H1 (cell line): ENCODE data around the gene USP10. TPM values are rescaled to one million over a fixed set of nuclear protein-coding genes. Genes with fewer than 3 reads are reported as not detected.

Source experiments
- CTCF ChIA-PET: fragments of 300-600 bp; sonication (Branson Sonifier 250); formaldehyde crosslinking; loops from one replicate; lab custom pipeline; 2021; ENCODE audit not compliant: partially characterized antibody; lab: Charles Lee
- POLR2A ChIA-PET: fragments of 300-600 bp; sonication (Branson Sonifier 250); formaldehyde crosslinking; loops from one replicate; lab custom pipeline; 2021; ENCODE audit warnings: inconsistent platforms; ENCODE audit not compliant: partially characterized antibody; lab: Charles Lee
- DNase-seq, 2 experiments: peaks; one replicate each; pipeline versions ENCODE4 v3.0.0 to v3.0.0-alpha.2; 2010 to 2022; ENCODE audit warnings: low spot score in 2 of 2, low read depth in 1 of 2, mixed read lengths in 1 of 2
- FAIRE-seq: peaks from 2 replicates; lab custom pipeline; 2011; peaks lifted over from hg19 to GRCh38; lab: Jason Lieb, UNC
- H2AFZ ChIP-seq: 2 replicates; pipeline ENCODE4 v1.8.1; 2012; ENCODE audit warnings: low read length, inconsistent platforms
- H2AK5ac ChIP-seq: 2 replicates; pipeline ENCODE4 v1.6.1; 2013; ENCODE audit warnings: low read depth, low read length
- H2BK120ac ChIP-seq: replicated peaks from 2 replicates; pipeline ENCODE3; 2013; ENCODE audit warnings: low read depth, low read length, inconsistent platforms
- H2BK12ac ChIP-seq: 2 replicates; pipeline ENCODE4 v1.6.1; 2013; ENCODE audit warnings: low read depth, low read length
- H2BK15ac ChIP-seq: 2 replicates; pipeline ENCODE4 v1.6.1; 2013; ENCODE audit warnings: low read length
- H2BK20ac ChIP-seq: 2 replicates; pipeline ENCODE4 v1.6.1; 2013; ENCODE audit warnings: low read length
- H2BK5ac ChIP-seq: 2 replicates; pipeline ENCODE4 v1.6.1; 2013; ENCODE audit warnings: low read depth, low read length
- H3K14ac ChIP-seq: 2 replicates; pipeline ENCODE4 v1.6.1; 2013; ENCODE audit warnings: inconsistent platforms; ENCODE audit not compliant: insufficient read length
- H3K18ac ChIP-seq: 2 replicates; pipeline ENCODE4 v1.6.1; 2013; ENCODE audit warnings: low read length; ENCODE audit errors: extremely low read depth
- H3K23ac ChIP-seq: 2 replicates; pipeline ENCODE4 v1.6.1; 2013; ENCODE audit warnings: inconsistent platforms; ENCODE audit not compliant: insufficient read length
- H3K23me2 ChIP-seq: 2 replicates; pipeline ENCODE4 v1.6.1; 2013; ENCODE audit warnings: low read depth, low read length
- H3K27ac ChIP-seq: 2 replicates; pipeline ENCODE4 v1.6.1; 2011; ENCODE audit warnings: low read depth, low read length, inconsistent platforms
- H3K27me3 ChIP-seq, 4 experiments: replicated peaks in 1 of 4; 1 replicate in 1 of 4; 2 replicates in 3 of 4; pipeline versions ENCODE4 v1.6.1 to v1.8.1; 2011 to 2013; ENCODE audit warnings: low read length in 3 of 4, mild to moderate bottlenecking in 3 of 4, inconsistent platforms in 2 of 4, mixed read lengths in 2 of 4, moderate library complexity in 1 of 4; ENCODE audit not compliant: control insufficient read depth in 3 of 4, insufficient read depth in 3 of 4; ENCODE audit errors: extremely low read depth in 1 of 4
- H3K36me3 ChIP-seq, 4 experiments: 2 replicates each; pipeline versions ENCODE4 v1.6.1 to v1.8.1; 2011 to 2013; ENCODE audit warnings: mild to moderate bottlenecking in 4 of 4, low read length in 3 of 4, moderate library complexity in 2 of 4, control low read depth in 1 of 4, inconsistent platforms in 1 of 4; ENCODE audit not compliant: insufficient read depth in 4 of 4, control insufficient read depth in 2 of 4
- H3K4ac ChIP-seq: replicated peaks from 2 replicates; pipeline ENCODE3; 2013; ENCODE audit warnings: low read length, low read depth, mixed read lengths, inconsistent platforms; ENCODE audit not compliant: insufficient read length
- H3K4me1 ChIP-seq, 4 experiments: replicated peaks in 1 of 4; 1 replicate in 1 of 4; 2 replicates in 3 of 4; pipeline versions ENCODE4 v1.6.1 to v1.8.1; 2011 to 2013; ENCODE audit warnings: low read length in 3 of 4, inconsistent platforms in 2 of 4, mixed read lengths in 1 of 4; ENCODE audit not compliant: insufficient read depth in 4 of 4, control insufficient read depth in 3 of 4
- H3K4me2 ChIP-seq, 2 experiments: 2 replicates each; pipeline versions ENCODE4 v1.6.1 to v1.8.1; 2011 to 2013; ENCODE audit warnings: low read depth in 2 of 2, low read length in 2 of 2, control low read depth in 1 of 2, inconsistent platforms in 1 of 2, mild to moderate bottlenecking in 1 of 2; ENCODE audit not compliant: insufficient read depth in 1 of 2
- H3K4me3 ChIP-seq, 4 experiments: fragments of 200-600, 300-600 bp in 1 of 4; sonication (generic), shearing (Covaris generic), sonication (Bioruptor Twin) in 1 of 4; 2 replicates each; pipeline versions ENCODE4 v1.5.1 to v1.8.1; 2011 to 2016; ENCODE audit warnings: low read length in 4 of 4, low read depth in 3 of 4, control low read depth in 2 of 4, inconsistent platforms in 2 of 4, mild to moderate bottlenecking in 2 of 4, mixed read lengths in 1 of 4, moderate library complexity in 1 of 4; ENCODE audit not compliant: insufficient read depth in 2 of 4; ENCODE audit errors: extremely low read depth in 1 of 4
- H3K56ac ChIP-seq: replicated peaks from 2 replicates; pipeline ENCODE3; 2013; ENCODE audit warnings: low read depth, mild to moderate bottlenecking, mixed read lengths, low read length, inconsistent platforms; ENCODE audit not compliant: insufficient read length
- H3K79me1 ChIP-seq: 2 replicates; pipeline ENCODE4 v1.6.1; 2013; ENCODE audit warnings: low read depth, low read length, control low read depth
- H3K79me2 ChIP-seq, 2 experiments: 2 replicates each; pipeline versions ENCODE4 v1.6.1 to v1.8.1; 2012 to 2013; ENCODE audit warnings: low read length in 2 of 2, mild to moderate bottlenecking in 2 of 2, inconsistent platforms in 1 of 2; ENCODE audit not compliant: insufficient read depth in 2 of 2, control insufficient read depth in 1 of 2
- H3K9ac ChIP-seq, 4 experiments: replicated peaks in 1 of 4; 1 replicate in 1 of 4; 2 replicates in 3 of 4; pipeline versions ENCODE4 v1.6.1 to v1.8.1; 2011 to 2013; ENCODE audit warnings: low read depth in 3 of 4, low read length in 3 of 4, control low read depth in 2 of 4, mild to moderate bottlenecking in 2 of 4, moderate library complexity in 2 of 4, inconsistent platforms in 1 of 4; ENCODE audit errors: extremely low read depth in 1 of 4
- H3K9me3 ChIP-seq, 2 experiments: 2 replicates each; pipeline versions ENCODE4 v1.6.1 to v1.8.1; 2012 to 2013; ENCODE audit warnings: mild to moderate bottlenecking in 2 of 2, moderate library complexity in 2 of 2, control low read depth in 1 of 2, inconsistent platforms in 1 of 2, low read depth in 1 of 2, low read length in 1 of 2, mixed read lengths in 1 of 2; ENCODE audit not compliant: insufficient read depth in 2 of 2
- H4K20me1 ChIP-seq, 2 experiments: replicated peaks in 1 of 2; 2 replicates each; pipeline versions ENCODE3 to v1.8.1; 2011 to 2013; ENCODE audit warnings: inconsistent platforms in 2 of 2, low read length in 2 of 2, mild to moderate bottlenecking in 1 of 2; ENCODE audit not compliant: insufficient read depth in 2 of 2, control insufficient read depth in 1 of 2
- H4K5ac ChIP-seq: 2 replicates; pipeline ENCODE4 v1.6.1; 2013; ENCODE audit warnings: low read length, low read depth, mixed read lengths, inconsistent platforms; ENCODE audit not compliant: insufficient read length
- H4K8ac ChIP-seq: 2 replicates; pipeline ENCODE4 v1.8.0; 2013; ENCODE audit warnings: mild to moderate bottlenecking, moderate library complexity, low read length, inconsistent platforms; ENCODE audit not compliant: insufficient read depth; ENCODE audit errors: extremely low read depth
- H4K91ac ChIP-seq: replicated peaks from 2 replicates; pipeline ENCODE3; 2013; ENCODE audit warnings: low read length, mixed read lengths, inconsistent platforms; ENCODE audit not compliant: insufficient read length
- GTF2F1 ChIP-seq: IDR thresholded peaks from 2 replicates; pipeline ENCODE4 v1.6.1; 2012; ENCODE audit warnings: low read depth, low read length, improper control_type of control experiment, borderline replicate concordance
- HDAC6 ChIP-seq: IDR thresholded peaks from one replicate; pipeline ENCODE4 v1.7.1; 2012; ENCODE audit warnings: low read depth, mild to moderate bottlenecking, inconsistent platforms, low read length, moderate library complexity
- JUND ChIP-seq: IDR thresholded peaks from 2 replicates; pipeline ENCODE4 v1.6.1; 2011; ENCODE audit warnings: mild to moderate bottlenecking, improper control_type of control experiment, low read length
- KDM4A ChIP-seq: IDR thresholded peaks from one replicate; pipeline ENCODE4 v1.7.1; 2012; ENCODE audit warnings: low read depth, mild to moderate bottlenecking, moderate library complexity, low read length, inconsistent platforms; ENCODE audit not compliant: severe bottlenecking
- KDM5A ChIP-seq: fragments of 200-600 bp; IDR thresholded peaks from 2 replicates; pipeline ENCODE4 v1.7.1; 2012; ENCODE audit warnings: mild to moderate bottlenecking, low read length, inconsistent platforms, mixed read lengths
- TBP ChIP-seq: IDR thresholded peaks from 2 replicates; pipeline ENCODE4 v1.6.1; 2011; ENCODE audit warnings: low read depth, low read length, improper control_type of control experiment
- YY1 ChIP-seq: IDR thresholded peaks from 2 replicates; pipeline ENCODE4 v1.6.1; 2011; ENCODE audit warnings: low read depth, mild to moderate bottlenecking, low read length
- WGBS, 2 experiments: shearing (Covaris generic) in 1 of 2; methylation state at CpG; one replicate each; pipeline versions ENCODE4 v1.1.6 to v1.1.7; 2013 to 2015; ENCODE audit warnings: low lambda C conversion rate in 2 of 2, mixed read lengths in 2 of 2, inconsistent platforms in 1 of 2, low coverage in 1 of 2, missing lambda C conversion rate in 1 of 2; ENCODE audit not compliant: insufficient replicate concordance in 2 of 2, insufficient coverage in 1 of 2, insufficient read length in 1 of 2; ENCODE audit errors: extremely low coverage in 1 of 2, missing lambda C conversion rate in 1 of 2; 5-methylcytosine and 5-hydroxymethylcytosine counted together
- polyA plus RNA-seq, 7 experiments: library from polyadenylated mRNA; depleted of rRNA in 3 of 7; stranded (reverse) in 5 of 7; unstranded in 2 of 7; fragments of >200 nt in 5 of 7; fragments of 200-250 nt in 2 of 7; gene quantifications; 1 replicate in 5 of 7; 2 replicates in 1 of 7; 4 replicates in 1 of 7; pipeline versions ENCODE4 v1.2.1 to v1.2.3, GENCODE V29; 2011 to 2013; ENCODE audit warnings: missing spikeins in 2 of 7, mixed read lengths in 2 of 7
- total RNA-seq: library from RNA; stranded (reverse); fragmentation: NEBNext Ultra II Directional; extraction: Animal tissue kit (Norgen Biotek cat#: 25700); gene quantifications from 2 replicates; pipeline ENCODE4 v1.2.1, GENCODE V29; 2021
- TF ChIP-seq, protein P1 (sequence below): IDR thresholded peaks from 2 replicates; pipeline ENCODE4 v1.6.1; 2011; ENCODE audit warnings: low read depth, mild to moderate bottlenecking, low read length; ENCODE audit not compliant: insufficient read depth

Gene USP10
- total and polyA plus RNA-seq, 2 of the 8 experiments (the other 6 are each of a cell fraction or from before 2014, with no cell fraction given) = 171 to 195 TPM

DNA sequence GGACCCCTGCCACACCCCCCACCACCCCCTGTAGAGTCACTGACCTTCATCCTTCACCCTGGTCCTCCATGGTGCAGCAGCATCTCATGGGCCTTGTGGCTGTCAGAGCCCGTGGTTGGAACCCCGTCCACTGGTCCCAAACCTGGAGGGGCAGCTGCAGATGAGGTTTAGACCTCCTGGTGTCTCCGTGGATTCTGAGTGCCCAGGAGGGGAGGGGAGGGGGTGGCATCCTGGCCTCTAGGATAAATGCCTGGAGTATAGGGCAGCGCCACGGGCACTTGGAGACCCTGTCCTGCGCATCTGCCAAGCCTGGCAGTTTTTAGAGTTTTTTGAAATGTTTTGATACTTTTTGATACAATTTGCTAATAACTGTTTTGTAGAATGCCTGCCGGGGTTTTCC lies 34.0 kb upstream of the USP10 start:
- Histone ChIP-seq H3K27ac (no peak overlapping the region), H4K20me1 (no peaks in the 10 kb centered on the region), H2BK15ac (no peak overlapping the region), H3K4me3 (no peak overlapping the region), H3K14ac (no peak overlapping the region), H4K5ac (no peak overlapping the region), H2AK5ac (no peak overlapping the region), H3K9me3 (no peaks in the 10 kb centered on the region), H3K4me1 (peaks cover 1 to 9% (median 6%) of the 10 kb centered on the region in 4 experiments; a peak in 4 of 7 replicates), H4K8ac (no peak overlapping the region), H2BK120ac (no peak overlapping the region), H3K23ac (no peak overlapping the region), H3K27me3 (no peaks in the 10 kb centered on the region), H3K4me2 (no peak overlapping the region), H3K79me2 (no peaks in the 10 kb centered on the region), H2BK20ac (no peak overlapping the region), H4K91ac (no peak overlapping the region), H3K79me1 (no peaks in the 10 kb centered on the region), H2BK12ac (no peak overlapping the region), H3K56ac (no peak overlapping the region), H3K23me2 (no peaks in the 10 kb centered on the region), H2AFZ (no peak overlapping the region), H3K9ac (no peak overlapping the region), H2BK5ac (no peak overlapping the region), H3K18ac (no peak overlapping the region), H3K4ac (no peak overlapping the region), H3K36me3 (peaks cover 2 to 10% (median 5%) of the 10 kb centered on the region in 4 experiments; a peak in 4 of 8 replicates)
- no peak for FAIRE-seq
- POLR2A ChIA-PET = interaction anchor here (1.0 kb wide), 1 partner anchor 35 kb away, joined by 3 read pairs; no protein-coding TSS in a partner anchor
- TF ChIP-seq KDM5A (no peak), GTF2F1 (no peak), KDM4A (no peak), TBP (no peak), YY1 (no peak), JUND (no peak), HDAC6 (no peak)
- TF ChIP-seq, protein P1, sequence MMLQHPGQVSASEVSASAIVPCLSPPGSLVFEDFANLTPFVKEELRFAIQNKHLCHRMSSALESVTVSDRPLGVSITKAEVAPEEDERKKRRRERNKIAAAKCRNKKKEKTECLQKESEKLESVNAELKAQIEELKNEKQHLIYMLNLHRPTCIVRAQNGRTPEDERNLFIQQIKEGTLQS = no peak
- WGBS, 2 experiments = 94% methylated on average over 7 of the region's 7 CpGs; no CpG with 5 or more reads in 1 of the 2 experiments
- no peak for DNase-seq
- CTCF ChIA-PET = interaction anchor here (1.1 to 3.4 kb wide), 6 partner anchors 14 to 159 kb away, joined by 3 to 23 read pairs (median 4); no protein-coding TSS in a partner anchor
